WTC11 (cell line): Measurements from ENCODE around the gene RSRC1. TPM values are rescaled to one million over a fixed set of nuclear protein-coding genes. Genes with fewer than 3 reads are reported as not detected.

Source experiments
- ATAC-seq: fragments of 200-7000 bp; cut with Tn5 transposase; 2 replicates; pipeline ENCODE4 v1.10.0; 2021; ENCODE audit warnings: mild to moderate bottlenecking, moderate library complexity
- CTCF ChIA-PET: fragments of 300-600 bp; sonication (Branson Sonifier 250); formaldehyde crosslinking; loops from one replicate; lab custom pipeline; 2021; ENCODE audit warnings: antibody characterized with exemption; lab: Charles Lee
- POLR2A ChIA-PET: fragments of 350-600 bp; sonication (Branson Sonifier 250); formaldehyde crosslinking; loops from one replicate; lab custom pipeline; 2021; ENCODE audit warnings: antibody characterized with exemption; lab: Charles Lee
- DNase-seq: peaks from one replicate; pipeline ENCODE4 v3.0.0; 2021; ENCODE audit warnings: low spot score
- H3K27ac Mint-ChIP-seq: 2 replicates; pipeline ENCODE4 v1.8.0; 2021; ENCODE audit warnings: mixed read lengths
- H3K27me3 Mint-ChIP-seq: 2 replicates; pipeline ENCODE4 v1.8.0; 2021; ENCODE audit warnings: low read depth, mild to moderate bottlenecking, moderate library complexity, mixed read lengths
- H3K36me3 Mint-ChIP-seq: 2 replicates; pipeline ENCODE4 v1.8.0; 2021; ENCODE audit warnings: mixed read lengths
- H3K4me1 Mint-ChIP-seq: 2 replicates; pipeline ENCODE4 v1.8.0; 2022; ENCODE audit warnings: mixed read lengths
- H3K4me3 Mint-ChIP-seq: 2 replicates; pipeline ENCODE4 v1.8.0; 2021; ENCODE audit warnings: mild to moderate bottlenecking, moderate library complexity, mixed read lengths
- H3K9me3 Mint-ChIP-seq: 2 replicates; pipeline ENCODE4 v1.8.0; 2021; ENCODE audit warnings: mixed read lengths
- ATF6 ChIP-seq: sonication (generic); formaldehyde crosslinking; IDR thresholded peaks from 2 replicates; pipeline ENCODE4 v1.8.1; 2023; ENCODE audit warnings: mild to moderate bottlenecking, missing genetic modification reagents
- E2F4 ChIP-seq: sonication (generic); formaldehyde crosslinking; IDR thresholded peaks from 2 replicates; pipeline ENCODE4 v1.8.1; 2022; ENCODE audit warnings: low read depth, mild to moderate bottlenecking, moderate library complexity, missing genetic modification reagents, borderline replicate concordance
- ESRRA ChIP-seq: sonication (generic); formaldehyde crosslinking; IDR thresholded peaks from 2 replicates; pipeline ENCODE4 v1.8.1; 2022; ENCODE audit warnings: mild to moderate bottlenecking, missing genetic modification reagents, borderline replicate concordance
- FOXJ3 ChIP-seq: sonication (generic); formaldehyde crosslinking; IDR thresholded peaks from 2 replicates; pipeline ENCODE4 v1.9.0; 2021; ENCODE audit warnings: missing genetic modification reagents, mild to moderate bottlenecking, borderline replicate concordance
- KAT7 ChIP-seq: sonication (generic); formaldehyde crosslinking; IDR thresholded peaks from 2 replicates; pipeline ENCODE4 v1.8.1; 2023; ENCODE audit warnings: missing genetic modification reagents, mild to moderate bottlenecking, borderline replicate concordance
- MYBL2 ChIP-seq: sonication (generic); formaldehyde crosslinking; IDR thresholded peaks from 2 replicates; pipeline ENCODE4 v1.8.1; 2023; ENCODE audit warnings: mild to moderate bottlenecking, moderate library complexity, missing genetic modification reagents
- NFYB ChIP-seq: sonication (generic); formaldehyde crosslinking; conservative IDR thresholded peaks from 2 replicates; pipeline ENCODE4 v1.8.0; 2022; ENCODE audit warnings: low read depth, missing genetic modification reagents
- NR1H2 ChIP-seq: sonication (generic); formaldehyde crosslinking; IDR thresholded peaks from 2 replicates; pipeline ENCODE4 v1.9.0; 2021; ENCODE audit warnings: mild to moderate bottlenecking, moderate library complexity, missing genetic modification reagents
- NR2C2 ChIP-seq: sonication (generic); formaldehyde crosslinking; IDR thresholded peaks from 2 replicates; pipeline ENCODE4 v1.8.0; 2022; ENCODE audit warnings: mild to moderate bottlenecking, missing genetic modification reagents
- PREB ChIP-seq: sonication (generic); formaldehyde crosslinking; IDR thresholded peaks from 2 replicates; pipeline ENCODE4 v1.8.1; 2022; ENCODE audit warnings: mild to moderate bottlenecking, missing genetic modification reagents, moderate library complexity, borderline replicate concordance
- PRRX2 ChIP-seq: fragments of 250-450 bp; sonication (Bioruptor Pico); IDR thresholded peaks from 2 replicates; pipeline ENCODE4 v1.8.0; 2021; ENCODE audit warnings: mild to moderate bottlenecking
- SMAD4 ChIP-seq: sonication (generic); formaldehyde crosslinking; IDR thresholded peaks from 2 replicates; pipeline ENCODE4 v1.8.0; 2022; ENCODE audit warnings: mild to moderate bottlenecking, missing genetic modification reagents
- TCF7 ChIP-seq: sonication (generic); formaldehyde crosslinking; IDR thresholded peaks from 2 replicates; pipeline ENCODE4 v1.8.0; 2022; ENCODE audit warnings: mild to moderate bottlenecking, low read depth, missing genetic modification reagents, moderate library complexity
- TEAD1 ChIP-seq: sonication (generic); formaldehyde crosslinking; IDR thresholded peaks from 2 replicates; pipeline ENCODE4 v1.8.0; 2022; ENCODE audit warnings: mild to moderate bottlenecking, missing genetic modification reagents
- USF2 ChIP-seq: sonication (generic); formaldehyde crosslinking; IDR thresholded peaks from 2 replicates; pipeline ENCODE4 v1.8.1; 2023; ENCODE audit warnings: mild to moderate bottlenecking, missing genetic modification reagents, moderate library complexity
- ZBTB43 ChIP-seq: sonication (generic); formaldehyde crosslinking; IDR thresholded peaks from 2 replicates; pipeline ENCODE4 v1.8.1; 2023; ENCODE audit warnings: mild to moderate bottlenecking, missing genetic modification reagents
- ZNF121 ChIP-seq: sonication (generic); formaldehyde crosslinking; IDR thresholded peaks from 2 replicates; pipeline ENCODE4 v1.8.0; 2023; ENCODE audit warnings: missing genetic modification reagents
- total RNA-seq: library from RNA; stranded (reverse); gene quantifications from 3 replicates; pipeline ENCODE4 v1.2.3, GENCODE V29; 2021

The RSRC1 gene
- total RNA-seq, 1 experiment from 2014 or later: 21.3 TPM

GRCh38 chr3:158200955-158201354, 91.1 kb downstream of the RSRC1 start:
- DNase-seq (no peak), ATAC-seq (no peak)
- no peaks in the 10 kb centered on the region for H3K27me3 Mint-ChIP-seq
- peaks cover 41% of the 10 kb centered on the region for H3K9me3 Mint-ChIP-seq
- H3K4me1 Mint-ChIP-seq: no peaks in the 10 kb centered on the region
- H3K36me3 Mint-ChIP-seq: peaks cover 28% of the 10 kb centered on the region
- no peak overlapping the region for H3K4me3 Mint-ChIP-seq
- CTCF ChIA-PET: no interaction called here
- no peak for TF ChIP-seq FOXJ3 (CRISPR knock-in tag)
- no peak for TF ChIP-seq KAT7 (CRISPR knock-in tag)
- TF ChIP-seq MYBL2 (CRISPR knock-in tag): no peak
- no peak for TF ChIP-seq NFYB (CRISPR knock-in tag)
- no peak for TF ChIP-seq ATF6 (CRISPR knock-in tag)
- no peak for TF ChIP-seq E2F4
- TF ChIP-seq PRRX2 (CRISPR knock-in tag): no peak
- no peak for TF ChIP-seq TCF7 (CRISPR knock-in tag)
- TF ChIP-seq USF2 (CRISPR knock-in tag): no peak
- no peak for TF ChIP-seq NR1H2 (CRISPR knock-in tag)
- POLR2A ChIA-PET: no interaction called here
- H3K27ac Mint-ChIP-seq: no peak overlapping the region

GRCh38 chr3:158205324-158205723, 95.4 kb downstream of the RSRC1 start:
- ChIA-PET CTCF (no interaction called here), POLR2A (no interaction called here)
- no peaks in the 10 kb centered on the region for H3K27me3 Mint-ChIP-seq

More at GRCh38 chr3:158205324-158205723, 95.4 kb downstream of the RSRC1 start:
- Mint-ChIP-seq H3K4me1 (no peaks in the 10 kb centered on the region), H3K9me3 (peaks cover 16% of the 10 kb centered on the region), H3K4me3 (no peak overlapping the region), H3K27ac (no peak overlapping the region), H3K36me3 (peaks cover 15% of the 10 kb centered on the region)
- no peak for TF ChIP-seq NR2C2 (CRISPR knock-in tag)
- no peak for TF ChIP-seq ZBTB43
- no peak for TF ChIP-seq SMAD4
- no peak for TF ChIP-seq PREB (CRISPR knock-in tag)
- no peak for TF ChIP-seq ATF6 (CRISPR knock-in tag)
- no peak for TF ChIP-seq TEAD1 (CRISPR knock-in tag)
- TF ChIP-seq ZNF121 (CRISPR knock-in tag): no peak
- TF ChIP-seq ESRRA (CRISPR knock-in tag): no peak
- DNase-seq: no peak
- ATAC-seq: no peak
